HCT116 (cell line): ENCODE data around the gene MRM3. TPM values are rescaled to one million over a fixed set of nuclear protein-coding genes. Genes with fewer than 3 reads are reported as not detected.

ENCODE experiments used
- ATAC-seq: fragments of 200-7000 bp; cut with Tn5 transposase; 2 replicates; pipeline ENCODE4 v1.9.1; 2020; ENCODE audit warnings: mild to moderate bottlenecking, moderate library complexity
- BruUV-seq: library from RNA; stranded (reverse); fragments of 400-500 nt; replicated peaks from 2 replicates; lab custom pipeline; 2021; lab: Mats Ljungman, UMichigan
- CTCF ChIA-PET: fragments of 300-600 bp; sonication (Branson Sonifier 250); formaldehyde crosslinking; loops from one replicate; lab custom pipeline; 2021; ENCODE audit warnings: antibody characterized with exemption; lab: Charles Lee
- POLR2A ChIA-PET: fragments of 300-600, 350-600 bp; sonication (Branson Sonifier 250); formaldehyde crosslinking; loops from one replicate; lab custom pipeline; 2021; ENCODE audit warnings: antibody characterized with exemption; lab: Charles Lee
- RAD21 ChIA-PET, 2 experiments: fragments of 300-600 bp; sonication (Branson Sonifier 250); formaldehyde crosslinking; loops; one replicate each; lab custom pipeline; 2023; ENCODE audit warnings: low total read pairs in 2 of 2; ENCODE audit not compliant: uncharacterized antibody in 2 of 2, unreplicated experiment in 2 of 2, low non-redundant PET in 1 of 2; lab: Charles Lee
- DNase-seq: peaks from one replicate; pipeline ENCODE4 v3.0.0-alpha.2; 2010; ENCODE audit warnings: low read depth, low spot score
- H2AFZ ChIP-seq: fragments of 200-600 bp; shearing (Covaris generic), sonication (generic); 2 replicates; pipeline ENCODE4 v1.6.1; 2017; ENCODE audit warnings: low read depth, mixed run types, mixed read lengths, antibody characterized with exemption, low read length; ENCODE audit not compliant: poor library complexity, severe bottlenecking
- H3K27ac ChIP-seq: 2 replicates; pipeline ENCODE4 v1.5.1; 2012; ENCODE audit warnings: low read depth, low read length
- H3K27me3 ChIP-seq: fragments of 200-600 bp; sonication (generic); 2 replicates; pipeline ENCODE4 v1.6.1; 2016; ENCODE audit warnings: mixed run types, low read length, mixed read lengths; ENCODE audit not compliant: insufficient read depth
- H3K36me3 ChIP-seq, 2 experiments: fragments of 200-500 bp in 1 of 2; fragments of 200-600 bp in 1 of 2; sonication (Bioruptor generic) in 1 of 2; sonication (generic) in 1 of 2; 2 replicates each; pipeline versions ENCODE4 v1.5.1 to v1.6.1; 2014 to 2016; ENCODE audit warnings: low read length in 2 of 2, inconsistent platforms in 1 of 2, mixed read lengths in 1 of 2, mixed run types in 1 of 2; ENCODE audit not compliant: insufficient read depth in 2 of 2, control insufficient read depth in 1 of 2
- H3K4me1 ChIP-seq, 2 experiments: fragments of 200-600 bp in 1 of 2; sonication (generic) in 1 of 2; 2 replicates each; pipeline versions ENCODE4 v1.5.1 to v1.6.1; 2012 to 2017; ENCODE audit warnings: low read length in 2 of 2, inconsistent platforms in 1 of 2, mild to moderate bottlenecking in 1 of 2, mixed read lengths in 1 of 2, mixed run types in 1 of 2, moderate library complexity in 1 of 2; ENCODE audit not compliant: insufficient read depth in 2 of 2, control insufficient read depth in 1 of 2
- H3K4me2 ChIP-seq: fragments of 200-600 bp; sonication (generic); 2 replicates; pipeline ENCODE4 v1.6.1; 2017; ENCODE audit warnings: mixed run types, low read length, mixed read lengths
- H3K4me3 ChIP-seq, 2 experiments: fragments of 200-600 bp in 1 of 2; sonication (generic) in 1 of 2; replicated peaks in 1 of 2; 2 replicates each; pipeline ENCODE4 v1.5.1; 2011 to 2016; ENCODE audit warnings: low read length in 2 of 2, control low read depth in 1 of 2, low read depth in 1 of 2, mild to moderate bottlenecking in 1 of 2, mixed read lengths in 1 of 2, mixed run types in 1 of 2
- H3K79me2 ChIP-seq: fragments of 200-600 bp; sonication (generic); 2 replicates; pipeline ENCODE4 v1.6.1; 2017; ENCODE audit warnings: mild to moderate bottlenecking, mixed run types, low read length, moderate library complexity, mixed read lengths; ENCODE audit not compliant: insufficient read depth
- H3K9ac ChIP-seq: fragments of 200-600 bp; sonication (generic); 2 replicates; pipeline ENCODE4 v1.6.1; 2016; ENCODE audit warnings: low read length, mixed read lengths
- H3K9me2 ChIP-seq: fragments of 200-600 bp; sonication (generic), shearing (Covaris generic); 2 replicates; pipeline ENCODE4 v1.6.1; 2017; ENCODE audit warnings: mixed run types, mild to moderate bottlenecking, moderate library complexity; ENCODE audit not compliant: insufficient read depth
- H3K9me3 ChIP-seq, 2 experiments: fragments of 200-500 bp in 1 of 2; fragments of 200-600 bp in 1 of 2; sonication (Bioruptor generic) in 1 of 2; sonication (generic) in 1 of 2; 2 replicates each; pipeline ENCODE4 v1.6.1; 2014 to 2017; ENCODE audit warnings: low read length in 2 of 2, mixed read lengths in 2 of 2, inconsistent platforms in 1 of 2, low read depth in 1 of 2, mild to moderate bottlenecking in 1 of 2, mixed run types in 1 of 2, moderate library complexity in 1 of 2; ENCODE audit not compliant: control insufficient read depth in 1 of 2, insufficient read depth in 1 of 2
- H4K20me1 ChIP-seq: fragments of 200-600 bp; sonication (generic), shearing (Covaris generic); 2 replicates; pipeline ENCODE4 v1.6.1; 2017; ENCODE audit warnings: mixed run types, mild to moderate bottlenecking, moderate library complexity; ENCODE audit not compliant: insufficient read depth
- CEBPB ChIP-seq: IDR thresholded peaks from 2 replicates; pipeline ENCODE4 v1.6.1; 2012; ENCODE audit warnings: low read depth
- ELF1 ChIP-seq: IDR thresholded peaks from 2 replicates; pipeline ENCODE4 v1.6.1; 2012; ENCODE audit warnings: low read depth, borderline replicate concordance
- EZH2 ChIP-seq: fragments of 200-600 bp; sonication (generic); IDR thresholded peaks from 2 replicates; pipeline ENCODE4 v1.6.1; 2017; ENCODE audit warnings: antibody characterized with exemption, mixed run types
- EZH2phosphoT487 ChIP-seq: fragments of 200-600 bp; IDR thresholded peaks from 2 replicates; pipeline ENCODE4 v1.6.1; 2018; ENCODE audit warnings: antibody characterized with exemption, borderline replicate concordance
- MAX ChIP-seq: IDR thresholded peaks from 2 replicates; pipeline ENCODE4 v1.6.1; 2012
- POLR2A ChIP-seq: IDR thresholded peaks from 2 replicates; pipeline ENCODE4 v1.7.0; 2011; ENCODE audit warnings: borderline replicate concordance; ENCODE audit not compliant: insufficient read depth, insufficient read length; ENCODE audit errors: extremely low read depth
- POLR2AphosphoS5 ChIP-seq: IDR thresholded peaks from 2 replicates; pipeline ENCODE4 v1.6.1; 2011; ENCODE audit warnings: mild to moderate bottlenecking, low read depth, low read length, moderate library complexity
- SIN3A ChIP-seq: IDR thresholded peaks from 2 replicates; pipeline ENCODE4 v1.6.1; 2012; ENCODE audit warnings: low read depth
- YY1 ChIP-seq: IDR thresholded peaks from 2 replicates; pipeline ENCODE4 v1.6.1; 2011; ENCODE audit warnings: low read length, low read depth, moderate library complexity, mild to moderate bottlenecking; ENCODE audit not compliant: insufficient replicate concordance; ENCODE audit errors: extremely low read depth
- ZFX ChIP-seq: fragments of 450-650 bp; IDR thresholded peaks from 2 replicates; pipeline ENCODE4 v1.6.1; 2017
- intact Hi-C: fragments of 100-400 bp; cut with micrococcal nuclease; formaldehyde crosslinking; loops from 2 replicates; pipeline ENCODE4 v1.10.0; 2022
- total RNA-seq: library from RNA; stranded (reverse); gene quantifications from one replicate; pipeline ENCODE4 v1.2.1, GENCODE V29; 2021; ENCODE audit not compliant: unreplicated experiment
- TF ChIP-seq, protein P1 (sequence below), 3 experiments: fragments of 200-600 bp in 1 of 3; sonication (generic) in 1 of 3; IDR thresholded peaks in 2 of 3; conservative IDR thresholded peaks in 1 of 3; 2 replicates each; pipeline ENCODE4 v1.5.1; 2012 to 2017; ENCODE audit warnings: low read depth in 2 of 3, low read length in 2 of 3, antibody characterized with exemption in 1 of 3, borderline replicate concordance in 1 of 3, control low read depth in 1 of 3, mild to moderate bottlenecking in 1 of 3, mixed read lengths in 1 of 3, mixed run types in 1 of 3, moderate library complexity in 1 of 3; ENCODE audit not compliant: insufficient read depth in 1 of 3
- TF ChIP-seq, protein P2 (sequence below): IDR thresholded peaks from 2 replicates; pipeline ENCODE4 v1.6.1; 2011; ENCODE audit warnings: mild to moderate bottlenecking, low read length, moderate library complexity; ENCODE audit not compliant: insufficient replicate concordance; ENCODE audit errors: extremely low read depth

The MRM3 gene
- total RNA-seq, 1 experiment from 2014 or later = 32.6 TPM

- H3K79me2 ChIP-seq = peaks cover 60% of the 10 kb centered on the region
- peaks cover 7 to 11% of the 10 kb centered on the region in 2 experiments; a peak in 3 of 4 replicates for H3K4me1 ChIP-seq
- H3K36me3 ChIP-seq = peaks cover 11 to 42% of the 10 kb centered on the region in 2 experiments; a peak in 3 of 4 replicates
- TF ChIP-seq, protein P1, sequence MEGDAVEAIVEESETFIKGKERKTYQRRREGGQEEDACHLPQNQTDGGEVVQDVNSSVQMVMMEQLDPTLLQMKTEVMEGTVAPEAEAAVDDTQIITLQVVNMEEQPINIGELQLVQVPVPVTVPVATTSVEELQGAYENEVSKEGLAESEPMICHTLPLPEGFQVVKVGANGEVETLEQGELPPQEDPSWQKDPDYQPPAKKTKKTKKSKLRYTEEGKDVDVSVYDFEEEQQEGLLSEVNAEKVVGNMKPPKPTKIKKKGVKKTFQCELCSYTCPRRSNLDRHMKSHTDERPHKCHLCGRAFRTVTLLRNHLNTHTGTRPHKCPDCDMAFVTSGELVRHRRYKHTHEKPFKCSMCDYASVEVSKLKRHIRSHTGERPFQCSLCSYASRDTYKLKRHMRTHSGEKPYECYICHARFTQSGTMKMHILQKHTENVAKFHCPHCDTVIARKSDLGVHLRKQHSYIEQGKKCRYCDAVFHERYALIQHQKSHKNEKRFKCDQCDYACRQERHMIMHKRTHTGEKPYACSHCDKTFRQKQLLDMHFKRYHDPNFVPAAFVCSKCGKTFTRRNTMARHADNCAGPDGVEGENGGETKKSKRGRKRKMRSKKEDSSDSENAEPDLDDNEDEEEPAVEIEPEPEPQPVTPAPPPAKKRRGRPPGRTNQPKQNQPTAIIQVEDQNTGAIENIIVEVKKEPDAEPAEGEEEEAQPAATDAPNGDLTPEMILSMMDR (IDR thresholded peaks at IDR 0.05 in 2 of 3, conservative IDR thresholded peaks at IDR 0.05 in 1 of 3; ENCODE audit: borderline replicate concordance in 1 of 3, insufficient read depth in 1 of 3, low read depth in 2 of 3, low read length in 2 of 3) = no peak
- TF ChIP-seq POLR2A = no peak
- TF ChIP-seq POLR2AphosphoS5 = no peak
- TF ChIP-seq MAX = no peak
- H3K9ac ChIP-seq = no peak overlapping the region
- no peak overlapping the region for H3K4me2 ChIP-seq
- CTCF ChIA-PET = no interaction called here
- BruUV-seq = no TSS peak
- RAD21 ChIA-PET = no interaction called here
- no peaks in the 10 kb centered on the region for H4K20me1 ChIP-seq
- ATAC-seq (no peak), DNase-seq (no peak)
- H3K9me2 ChIP-seq = no peaks in the 10 kb centered on the region
- intact Hi-C loops = no loop called here
- no peaks in the 10 kb centered on the region for H3K27me3 ChIP-seq
- H3K9me3 ChIP-seq = no peaks in the 10 kb centered on the region
- no peak overlapping the region for H2AFZ ChIP-seq
- no peak overlapping the region for H3K27ac ChIP-seq
- H3K4me3 ChIP-seq = no peak overlapping the region
- POLR2A ChIA-PET = no interaction called here
Observed at GRCh38 chr17:787641-788221, 5.6 kb downstream of the MRM3 start.

DNA sequence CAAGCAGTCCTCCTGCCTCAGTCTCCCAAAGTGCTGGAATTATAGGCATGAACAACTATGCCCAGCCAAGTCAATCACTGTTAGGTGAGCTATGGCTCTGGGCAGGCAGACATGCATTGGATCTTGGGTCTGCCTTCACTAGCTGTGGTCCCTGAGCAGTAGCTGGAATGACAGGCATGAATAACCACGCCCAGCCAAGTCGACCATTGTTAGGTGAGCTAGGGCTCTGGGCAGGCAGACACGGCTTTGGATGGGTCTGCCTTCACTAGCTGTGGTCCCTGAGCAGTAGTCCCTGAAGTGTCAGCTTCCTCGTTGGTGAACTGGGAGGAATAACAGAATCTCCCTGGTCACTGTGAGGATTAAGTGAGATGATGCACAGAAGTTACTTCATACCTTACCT is 6.4 kb downstream of the MRM3 start:
- ATAC-seq (no peak), DNase-seq (no peak)
- ChIA-PET RAD21 (no interaction called here), CTCF (no interaction called here), POLR2A (no interaction called here)
- Histone ChIP-seq H3K9ac (no peak overlapping the region), H3K4me3 (no peak overlapping the region), H3K36me3 (peaks cover 11 to 42% of the 10 kb centered on the region in 2 experiments; a peak in 3 of 4 replicates), H3K9me3 (no peaks in the 10 kb centered on the region), H3K79me2 (peaks cover 53% of the 10 kb centered on the region), H3K27me3 (no peaks in the 10 kb centered on the region), H3K4me1 (peaks cover under 1 to 5% of the 10 kb centered on the region in 2 experiments; a peak in 3 of 4 replicates), H3K9me2 (no peaks in the 10 kb centered on the region), H4K20me1 (no peaks in the 10 kb centered on the region), H2AFZ (no peak overlapping the region), H3K27ac (no peak overlapping the region), H3K4me2 (no peak overlapping the region)
- BruUV-seq = no TSS peak
- intact Hi-C loops = no loop called here
- TF ChIP-seq POLR2A (no peak), YY1 (no peak), ELF1 (no peak), EZH2phosphoT487 (no peak), SIN3A (no peak), CEBPB (no peak), EZH2 (no peak), ZFX (no peak)
- TF ChIP-seq, protein P1 (IDR thresholded peaks at IDR 0.05 in 2 of 3, conservative IDR thresholded peaks at IDR 0.05 in 1 of 3; ENCODE audit: borderline replicate concordance in 1 of 3, insufficient read depth in 1 of 3, low read depth in 2 of 3, low read length in 2 of 3) = no peak
- TF ChIP-seq, protein P2, sequence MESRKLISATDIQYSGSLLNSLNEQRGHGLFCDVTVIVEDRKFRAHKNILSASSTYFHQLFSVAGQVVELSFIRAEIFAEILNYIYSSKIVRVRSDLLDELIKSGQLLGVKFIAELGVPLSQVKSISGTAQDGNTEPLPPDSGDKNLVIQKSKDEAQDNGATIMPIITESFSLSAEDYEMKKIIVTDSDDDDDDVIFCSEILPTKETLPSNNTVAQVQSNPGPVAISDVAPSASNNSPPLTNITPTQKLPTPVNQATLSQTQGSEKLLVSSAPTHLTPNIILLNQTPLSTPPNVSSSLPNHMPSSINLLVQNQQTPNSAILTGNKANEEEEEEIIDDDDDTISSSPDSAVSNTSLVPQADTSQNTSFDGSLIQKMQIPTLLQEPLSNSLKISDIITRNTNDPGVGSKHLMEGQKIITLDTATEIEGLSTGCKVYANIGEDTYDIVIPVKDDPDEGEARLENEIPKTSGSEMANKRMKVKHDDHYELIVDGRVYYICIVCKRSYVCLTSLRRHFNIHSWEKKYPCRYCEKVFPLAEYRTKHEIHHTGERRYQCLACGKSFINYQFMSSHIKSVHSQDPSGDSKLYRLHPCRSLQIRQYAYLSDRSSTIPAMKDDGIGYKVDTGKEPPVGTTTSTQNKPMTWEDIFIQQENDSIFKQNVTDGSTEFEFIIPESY = no peak
